Limb (tissue), 2 donors: Measurements from ENCODE around the gene WDHD1.
"Not testable (repeated sequence)": the region's sequence is repeated elsewhere in the genome, so short reads cannot be mapped to it uniquely, and the experiment has no call there.

Experiments used
- DNase-seq, 2 donors: peaks; one replicate each; pipeline ENCODE4 v3.0.0-alpha.2; 2016; ENCODE audit errors: extremely low spot score in 2 of 2

WDHD1 gene

DNA sequence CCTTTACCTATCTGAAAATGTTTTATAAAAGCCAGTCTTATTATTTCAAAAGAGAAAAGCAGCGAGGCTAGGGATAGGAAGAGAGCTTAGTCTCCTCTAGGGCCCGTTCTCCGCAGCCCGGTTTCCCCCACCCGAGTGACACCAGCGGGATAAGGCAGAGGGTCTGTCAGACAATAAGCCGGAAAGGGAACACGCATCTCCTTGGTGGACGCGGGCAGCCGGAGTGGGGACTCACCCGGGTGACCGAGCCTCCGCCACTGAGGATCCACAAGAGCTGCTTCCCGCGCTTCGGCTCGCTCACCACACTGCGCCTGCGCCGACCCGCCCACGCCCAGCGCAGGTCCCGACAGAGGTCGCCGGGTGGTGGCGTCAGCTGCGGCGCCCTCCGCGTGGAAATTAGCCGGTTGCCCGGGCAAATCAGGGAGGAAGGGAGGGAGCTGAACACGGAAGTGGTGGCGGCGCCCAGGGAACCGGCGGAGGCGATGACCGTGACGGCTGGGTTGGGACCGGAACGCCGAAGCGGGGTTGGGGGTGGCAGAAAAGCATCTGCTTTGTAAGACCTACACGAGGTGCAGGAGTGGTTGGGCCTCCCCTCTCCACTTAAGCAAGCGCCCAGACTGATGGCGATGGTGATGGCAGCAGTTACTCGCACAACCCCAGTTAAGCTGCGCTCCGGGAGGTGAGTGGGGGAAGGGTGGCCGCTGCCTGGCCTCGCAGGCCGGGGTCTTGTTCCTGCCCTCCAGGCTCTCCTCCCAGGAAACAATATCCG, at the start of gene WDHD1, which contains the start of gene SOCS4:
Gene WDHD1 (minus strand): TSS at position 307 of the 769 bp plus-strand sequence. CDS start 312 bp downstream, outside the sequence.
Gene SOCS4 (plus strand): TSS at position 444 of the 769 bp plus-strand sequence. CDS start 15,806 bp downstream, outside the sequence.
- peak; percentile 94 to 97 for DNase-seq

- no peak for DNase-seq
These were observed 48.8 kb upstream of the WDHD1 start for GRCh38 chr14:55075628-55076175.

GRCh38 chr14:55074662-55075061, 47.8 kb upstream of the WDHD1 start:
- DNase-seq, result no peak

DNA sequence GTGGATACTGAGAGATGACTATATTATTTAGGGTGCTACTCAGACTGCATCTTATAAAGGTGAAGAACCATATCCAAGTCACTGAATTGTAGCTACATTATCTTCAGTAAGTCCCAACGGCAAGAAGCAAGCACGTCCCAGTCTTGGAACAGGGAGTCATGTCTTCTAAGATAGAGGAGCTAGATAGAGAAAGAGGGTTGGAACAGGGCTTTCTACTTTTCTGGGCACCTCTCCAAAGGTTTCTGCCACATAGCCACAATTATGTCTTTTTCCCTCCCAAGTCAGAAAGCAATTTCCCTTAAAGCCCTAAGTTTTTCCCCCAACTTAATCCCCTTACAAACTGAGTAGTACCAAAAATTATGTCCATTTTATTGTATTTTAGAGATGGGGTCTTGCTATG, 47.0 kb upstream of the WDHD1 start:
- DNase-seq, result no peak

- peak in 1 of 2 donors; percentile 51 for DNase-seq
These were observed 45.2 kb upstream of the WDHD1 start for GRCh38 chr14:55071870-55072640.

- DNase-seq, result no peak
These were observed 44.1 kb upstream of the WDHD1 start for GRCh38 chr14:55070981-55071411.

DNA sequence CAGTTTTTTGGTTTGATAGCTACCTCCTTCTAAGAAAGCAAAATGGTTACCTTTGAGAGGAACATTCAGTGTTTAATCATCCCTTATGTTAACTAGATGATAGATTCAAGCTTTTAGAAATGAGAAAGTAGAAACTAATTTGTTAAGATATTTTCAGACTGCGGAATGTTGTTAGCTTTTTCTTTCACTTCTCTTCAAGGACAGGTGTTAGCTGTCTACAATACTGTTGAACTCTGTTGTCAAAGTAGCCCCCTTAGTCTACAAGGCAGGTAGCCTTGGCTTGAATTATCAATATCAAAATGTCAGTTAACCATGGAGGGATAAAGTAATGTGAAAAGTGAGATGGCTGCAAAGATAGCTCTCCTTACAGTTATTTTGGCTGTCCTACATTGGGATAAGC, 39.3 kb upstream of the WDHD1 start:
- DNase-seq, result no peak

- no peak for DNase-seq
These were observed 38.5 kb upstream of the WDHD1 start for GRCh38 chr14:55065411-55065810.

- DNase-seq, result not testable (repeated sequence)
These were observed 38.0 kb upstream of the WDHD1 start for GRCh38 chr14:55064896-55065295.

DNA sequence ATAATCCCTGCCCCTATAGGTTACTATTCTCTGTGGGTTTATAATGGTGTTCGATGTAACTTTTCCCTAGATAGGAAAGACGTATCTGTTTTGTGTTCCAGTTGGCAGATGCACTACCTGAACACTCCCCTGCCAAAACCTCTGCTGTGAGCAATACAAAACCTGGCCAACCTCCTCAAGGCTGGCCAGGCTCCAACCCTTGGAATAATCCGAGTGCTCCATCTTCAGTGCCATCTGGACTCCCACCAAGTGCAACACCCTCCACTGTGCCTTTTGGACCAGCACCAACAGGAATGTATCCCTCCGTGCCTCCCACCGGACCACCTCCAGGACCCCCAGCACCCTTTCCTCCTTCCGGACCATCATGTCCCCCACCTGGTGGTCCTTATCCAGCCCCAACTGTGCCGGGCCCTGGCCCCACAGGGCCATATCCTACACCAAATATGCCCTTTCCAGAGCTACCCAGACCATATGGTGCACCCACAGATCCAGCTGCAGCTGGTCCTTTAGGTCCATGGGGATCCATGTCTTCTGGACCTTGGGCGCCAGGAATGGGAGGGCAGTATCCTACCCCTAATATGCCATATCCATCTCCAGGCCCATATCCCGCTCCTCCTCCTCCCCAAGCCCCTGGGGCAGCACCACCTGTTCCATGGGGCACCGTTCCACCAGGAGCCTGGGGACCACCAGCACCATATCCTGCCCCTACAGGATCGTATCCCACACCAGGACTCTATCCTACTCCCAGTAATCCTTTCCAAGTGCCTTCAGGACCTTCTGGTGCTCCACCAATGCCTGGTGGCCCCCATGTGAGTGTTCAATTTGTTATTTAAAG, 35.8 kb upstream of the WDHD1 start:
- peak in 1 of 2 donors; percentile 32 for DNase-seq

GRCh38 chr14:55059333-55059732, 32.4 kb upstream of the WDHD1 start:
- DNase-seq, result no peak

- DNase-seq, result no peak
These were observed 31.0 kb upstream of the WDHD1 start for GRCh38 chr14:55057919-55058318.

GRCh38 chr14:55054098-55054497, 27.2 kb upstream of the WDHD1 start:
- no peak for DNase-seq

DNA sequence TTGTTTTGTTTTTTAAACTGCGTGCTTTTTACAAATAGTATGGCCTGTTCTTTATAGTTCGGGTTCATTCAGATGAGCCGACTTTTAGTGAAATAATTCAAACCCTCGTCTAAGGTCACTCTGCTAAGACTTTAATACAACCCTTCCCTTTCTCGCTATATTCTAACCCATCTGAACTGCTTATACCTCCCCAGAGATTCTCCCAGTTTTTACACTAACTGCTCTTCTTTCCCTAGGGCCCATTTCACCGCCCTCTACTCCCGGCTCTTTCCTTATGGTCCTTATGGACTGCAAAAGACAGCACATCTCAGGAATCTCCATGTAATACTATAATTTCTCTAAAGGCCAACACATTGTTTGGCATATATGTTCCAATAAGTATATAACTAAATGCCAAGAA, 26.6 kb upstream of the WDHD1 start:
- no peak for DNase-seq

DNA sequence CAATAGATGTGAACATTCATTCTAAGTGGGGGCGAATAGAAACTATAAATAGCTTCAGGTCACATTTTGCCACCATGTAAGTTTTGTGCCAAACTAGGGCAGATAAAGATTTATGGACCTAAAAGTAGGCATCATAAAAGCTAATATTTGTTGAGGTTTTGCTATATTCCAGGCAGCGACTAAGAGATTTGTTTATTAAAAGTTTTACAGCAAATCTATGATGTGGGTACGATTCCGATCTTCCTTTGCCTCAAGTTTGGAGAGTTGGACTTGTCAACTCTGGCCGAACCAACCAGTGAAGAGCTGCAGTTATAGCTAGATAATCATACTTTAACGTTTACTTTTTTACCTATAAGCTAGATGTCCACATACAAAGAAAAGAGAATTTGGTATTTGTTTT, 26.1 kb upstream of the WDHD1 start:
- no peak for DNase-seq

- peak in 1 of 2 donors; percentile 15 for DNase-seq
These were observed 25.5 kb upstream of the WDHD1 start for GRCh38 chr14:55052269-55052930.

DNA sequence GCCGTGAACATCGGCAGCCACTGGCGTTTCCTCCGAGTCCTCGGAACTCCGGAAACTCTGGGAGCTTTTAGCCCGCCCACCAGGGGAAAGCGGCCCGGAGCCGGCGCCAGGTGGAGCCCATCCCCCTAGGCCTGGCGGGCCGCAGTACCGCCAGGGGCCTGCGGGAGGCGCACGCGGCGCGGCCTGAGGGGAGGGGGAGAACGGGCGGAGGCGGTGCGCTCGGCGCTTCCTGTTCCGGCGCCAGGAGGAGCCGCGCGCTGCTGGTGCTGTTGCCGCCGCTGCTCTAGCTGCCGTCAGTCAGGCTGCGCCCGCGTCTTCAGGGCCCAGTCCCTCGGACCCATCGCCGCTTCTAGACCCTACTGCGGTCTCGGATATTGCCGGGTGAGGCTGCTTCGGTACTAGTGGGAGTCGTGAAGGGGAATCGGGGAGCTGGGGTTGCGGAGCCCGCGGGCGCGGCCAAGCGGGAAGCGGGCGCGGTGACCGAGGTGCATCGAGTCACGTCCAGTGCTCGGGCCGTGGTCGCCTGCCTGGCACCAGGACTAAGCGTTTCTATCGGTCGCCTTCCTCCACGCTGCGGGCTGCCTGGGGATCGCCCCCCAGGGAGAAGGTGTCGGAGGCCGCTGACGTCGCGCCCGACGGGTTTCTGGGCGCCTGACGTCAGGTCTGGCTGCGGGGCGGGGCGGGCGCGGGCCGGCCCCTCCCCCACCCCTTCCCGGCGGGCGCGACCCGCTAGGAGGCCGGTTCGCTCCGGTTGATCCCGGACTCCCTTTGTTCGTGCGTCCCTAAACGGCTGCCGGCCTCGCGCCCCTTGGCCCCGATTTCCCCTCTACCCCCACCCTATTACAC, 24.7 kb upstream of the WDHD1 start, which contains the start of gene MAPK1IP1L:
Gene MAPK1IP1L (plus strand): TSS at position 225 of the 846 bp plus-strand sequence. CDS start 10,037 bp downstream, outside the sequence.
- peak; percentile 92 to 99 for DNase-seq

DNA sequence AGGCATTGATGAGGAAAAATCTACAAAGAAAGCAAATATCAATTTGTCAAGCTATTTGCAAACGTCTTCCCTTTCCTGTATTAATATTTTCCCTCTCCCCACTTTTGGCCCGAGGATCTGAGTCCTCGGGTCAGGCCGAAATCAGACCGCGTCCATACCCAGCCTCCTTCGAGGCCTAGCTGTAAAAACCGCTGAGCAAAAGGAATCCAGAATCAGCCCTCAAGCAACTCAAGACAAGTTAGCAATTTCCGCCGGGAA, 24.2 kb upstream of the WDHD1 start:
- no peak for DNase-seq

DNA sequence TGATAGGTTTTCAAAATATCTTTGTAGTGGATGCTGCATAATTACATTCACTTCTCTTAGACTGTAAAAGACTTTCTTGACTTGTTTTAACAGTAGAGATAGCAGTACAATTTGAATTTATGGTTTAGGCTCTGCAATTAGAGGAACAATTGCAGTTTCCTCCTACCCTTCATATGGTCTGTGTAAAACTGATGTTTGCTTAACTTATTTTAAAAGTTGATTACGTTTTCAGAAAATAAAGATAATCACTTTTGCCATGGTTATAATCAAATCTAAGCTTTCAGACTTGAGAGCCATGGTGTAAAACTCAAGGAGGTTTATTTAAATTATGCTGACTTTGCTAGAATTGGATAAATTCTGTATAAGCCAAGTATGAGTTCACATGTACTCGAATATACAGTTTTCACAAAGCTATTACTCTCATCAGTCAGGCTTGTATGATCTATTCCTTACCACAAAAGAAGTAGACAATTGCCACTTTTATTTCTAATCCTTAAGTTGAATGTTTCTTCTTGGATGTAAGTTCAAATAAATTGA, 22.1 kb upstream of the WDHD1 start:
- no peak for DNase-seq
